Stimulated activated CD4-positive, alpha-beta T cell treated with anti-CD3 and anti-CD28 coated beads, TNF-alpha, amount 100 ng/mL, for 4 hours (primary cell): ENCODE measurements around the gene DSN1.

ENCODE experiments used
- DNase-seq, 3 experiments: peaks; one replicate each; pipeline ENCODE4 v3.0.0-alpha.2; 2020; ENCODE audit warnings: low read depth in 3 of 3

Gene DSN1

GRCh38 chr20:36795691-36796090 lies 22.1 kb upstream of the DSN1 start:
- no peak for DNase-seq

GRCh38 chr20:36794116-36794474 lies 20.5 kb upstream of the DSN1 start:
- DNase-seq: no peak

- no peak for DNase-seq
Measured at GRCh38 chr20:36793294-36794115, 19.9 kb upstream of the DSN1 start.

- DNase-seq: no peak
Measured at GRCh38 chr20:36792422-36792821, 18.9 kb upstream of the DSN1 start.

- DNase-seq: no peak
Measured at GRCh38 chr20:36791862-36792261, 18.3 kb upstream of the DSN1 start.

GRCh38 chr20:36786663-36787062 lies 13.1 kb upstream of the DSN1 start:
- no peak for DNase-seq

GRCh38 chr20:36786246-36786645 lies 12.7 kb upstream of the DSN1 start:
- no peak for DNase-seq

GRCh38 chr20:36785308-36785707 lies 11.7 kb upstream of the DSN1 start:
- no peak for DNase-seq

GRCh38 chr20:36784900-36785299 lies 11.3 kb upstream of the DSN1 start:
- DNase-seq: no peak

- no peak for DNase-seq
Measured at GRCh38 chr20:36784116-36784515, 10.6 kb upstream of the DSN1 start.

GRCh38 chr20:36779656-36780025 lies 6.1 kb upstream of the DSN1 start:
- DNase-seq: no peak

GRCh38 chr20:36778831-36779655 lies 5.5 kb upstream of the DSN1 start:
- DNase-seq: no peak

- no peak for DNase-seq
Measured at GRCh38 chr20:36777576-36777975, 4.0 kb upstream of the DSN1 start.

GRCh38 chr20:36777167-36777566 lies 3.6 kb upstream of the DSN1 start:
- no peak for DNase-seq

GRCh38 chr20:36775826-36776225 lies 2.3 kb upstream of the DSN1 start:
- no peak for DNase-seq

GRCh38 chr20:36775196-36775595 lies 1.6 kb upstream of the DSN1 start:
- DNase-seq: no peak

GRCh38 chr20:36773107-36773596 lies 411 bp downstream of the DSN1 start:
- no peak for DNase-seq

GRCh38 chr20:36770680-36771079 lies 2.9 kb downstream of the DSN1 start:
- no peak for DNase-seq

GRCh38 chr20:36768768-36769430 lies 4.7 kb downstream of the DSN1 start:
- no peak for DNase-seq

GRCh38 chr20:36761125-36761524 lies 12.4 kb downstream of the DSN1 start:
- no peak for DNase-seq

- DNase-seq: no peak
Measured at GRCh38 chr20:36760647-36761046, 12.9 kb downstream of the DSN1 start.

- DNase-seq: no peak
Measured at GRCh38 chr20:36758276-36758675, 15.3 kb downstream of the DSN1 start.
